Cardiac septum (tissue), 1 donor: ENCODE results near the gene SCTR. TPM values are rescaled to one million over a fixed set of nuclear protein-coding genes. Genes with fewer than 3 reads are reported as not detected.

Experiments
- DNase-seq: peaks from one replicate; pipeline ENCODE4 v3.0.0-alpha.2; 2020; ENCODE audit warnings: low spot score
- intact Hi-C: fragments of 100-400 bp; cut with DNase I; formaldehyde crosslinking; loops from one replicate; pipeline ENCODE4 v1.14.0; 2022
- total RNA-seq: library from RNA; stranded (reverse); fragmentation: NEBNext Ultra II Directional; extraction: Animal tissue kit (Norgen Biotek cat#: 25700); gene quantifications from one replicate; pipeline ENCODE4 v1.2.1, GENCODE V29; 2021
- donor health status: DM: no; HTN: no; CAD: no.

SCTR gene
- total RNA-seq, 1 donor from 2014 or later, result 0.59 TPM

DNA sequence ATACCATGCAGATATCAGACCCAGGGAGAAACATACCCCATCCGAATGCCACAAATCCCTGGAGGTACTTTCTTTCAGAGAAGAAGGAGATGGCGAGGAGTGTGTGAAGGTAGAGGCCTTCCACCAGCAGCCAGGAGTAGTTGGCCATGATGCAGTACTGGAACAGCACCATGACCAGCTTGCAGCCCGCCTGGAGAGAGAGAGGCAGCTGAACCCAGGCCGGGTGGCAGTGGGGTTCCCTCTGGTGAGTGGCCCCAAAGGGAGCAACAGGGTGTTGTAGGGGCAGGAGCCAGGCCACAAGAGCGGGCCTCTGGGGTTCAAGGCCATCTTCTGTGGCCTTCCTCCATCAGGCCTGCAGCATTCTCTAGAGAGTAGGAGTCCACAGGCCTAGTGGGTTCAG, 62.5 kb downstream of the SCTR start:
- intact Hi-C loops, result no loop called here
- DNase-seq, result no peak

DNA sequence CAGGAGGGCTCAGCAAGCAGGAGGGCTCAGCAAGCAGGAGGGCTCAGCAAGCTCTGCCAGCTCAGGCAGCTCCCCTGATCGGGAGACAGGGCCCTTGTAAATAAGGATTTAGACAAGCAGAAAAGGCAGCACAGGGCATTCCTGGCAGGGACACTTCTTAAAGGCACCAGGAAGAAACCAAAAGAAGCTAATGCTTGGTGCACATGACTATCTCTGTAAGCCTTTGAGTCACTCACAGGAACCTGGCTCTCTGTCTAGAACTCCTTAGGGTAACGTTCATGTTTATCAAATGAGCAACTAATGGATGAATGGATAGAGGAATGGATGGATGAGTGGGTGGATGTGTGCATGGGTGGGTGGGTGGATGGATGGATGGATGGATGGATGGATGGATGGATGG, 64.2 kb downstream of the SCTR start:
- intact Hi-C loops, result no loop called here

DNA sequence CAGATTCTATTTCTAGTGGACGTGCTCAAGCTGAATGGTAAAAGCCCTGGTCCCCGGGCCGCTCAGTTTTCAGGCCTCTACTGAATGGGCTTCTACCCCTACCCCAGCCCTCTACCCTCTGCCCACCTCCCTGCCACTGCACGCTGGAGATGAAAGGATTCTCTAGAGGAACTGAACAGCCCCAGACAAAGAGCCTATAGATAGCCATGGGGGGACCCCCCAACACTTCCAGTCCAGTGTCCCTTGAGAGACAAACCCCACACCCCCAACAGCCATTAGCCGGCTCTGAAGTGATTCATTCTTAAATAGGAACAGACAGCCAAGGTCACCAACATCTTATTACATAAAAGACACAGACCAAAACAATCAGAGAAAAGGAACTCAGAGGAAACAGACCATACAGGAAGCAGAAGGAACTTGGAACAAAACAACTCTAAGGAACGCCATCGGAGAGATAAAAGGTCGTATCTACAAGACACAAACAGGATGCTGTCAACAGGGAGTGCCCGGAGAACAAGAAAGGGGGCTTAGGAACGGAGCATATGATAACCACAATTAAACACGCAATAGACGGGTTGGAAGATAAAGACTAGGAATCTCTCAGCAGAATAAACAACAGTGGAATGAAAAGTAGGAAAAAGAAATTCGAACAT, 69.1 kb downstream of the SCTR start:
- no peak for DNase-seq
- intact Hi-C loops, result no loop called here

More for the DNA sequence above, 64.2 kb downstream of the SCTR start:
- no peak for DNase-seq

DNA sequence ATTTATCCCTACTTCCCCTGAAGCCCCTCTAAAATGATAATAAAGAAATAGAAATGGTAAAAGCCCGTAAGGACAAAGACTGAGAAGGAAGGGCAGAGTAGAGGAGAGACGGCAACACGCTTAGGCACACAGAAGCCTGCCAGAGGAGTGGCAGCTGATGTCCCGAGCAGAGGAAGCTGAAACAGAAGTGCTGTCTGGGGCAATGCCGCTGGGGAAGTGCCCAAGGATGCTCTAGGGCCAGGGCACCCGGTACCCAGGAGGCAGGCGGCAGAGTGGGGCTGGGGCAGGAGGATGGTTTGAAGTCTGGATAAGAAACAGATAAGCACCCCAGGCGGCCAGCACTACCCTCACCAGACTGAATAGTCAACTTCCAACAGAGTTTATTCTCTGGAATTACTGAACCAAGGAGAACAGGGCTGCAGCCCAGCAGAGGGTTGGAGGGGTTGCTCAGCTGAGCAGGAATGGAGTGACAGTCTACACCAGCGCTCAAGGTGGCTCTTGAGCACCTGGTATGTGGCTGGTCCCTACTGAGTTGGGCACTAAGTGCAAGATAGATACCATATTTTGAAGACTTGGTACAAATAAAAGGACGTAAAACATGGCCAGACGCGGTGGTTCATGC, 70.2 kb downstream of the SCTR start:
- no peak for DNase-seq
- intact Hi-C loops, result no loop called here

DNA sequence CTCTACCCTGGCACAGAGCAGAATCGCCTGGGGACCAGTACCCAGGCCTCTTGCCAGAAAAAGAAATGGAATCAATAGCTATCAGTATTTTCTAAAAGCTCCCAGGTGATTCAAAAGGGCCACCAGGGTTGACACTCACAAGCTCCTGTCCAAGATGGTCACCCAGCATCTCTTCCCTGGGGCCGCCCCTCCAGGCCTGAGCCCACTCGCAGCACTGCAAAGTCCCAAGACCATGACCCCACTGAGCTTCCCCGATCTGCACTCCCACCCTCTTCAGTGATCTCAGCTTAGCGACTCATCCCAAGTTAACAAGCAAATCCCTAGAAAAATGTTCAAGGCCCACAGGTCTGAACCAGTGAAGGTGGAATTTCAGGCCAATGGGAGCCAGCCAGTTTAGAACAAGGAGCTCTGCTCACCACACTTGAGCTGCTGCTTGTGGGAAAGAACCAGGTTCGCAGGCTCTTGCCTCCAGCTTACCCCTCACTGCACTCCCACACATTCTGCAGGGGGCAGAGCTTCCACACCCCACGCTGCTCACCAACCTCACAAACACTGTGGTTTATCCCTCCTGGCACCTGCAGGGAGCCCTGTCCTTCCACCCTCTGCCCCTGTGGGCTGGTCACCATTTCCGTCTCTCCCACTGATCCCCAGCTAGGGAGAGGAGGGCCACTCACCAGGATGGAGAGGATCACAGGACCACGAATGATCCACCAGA, 72.8 kb downstream of the SCTR start:
- intact Hi-C loops, result no loop called here
- no peak for DNase-seq

DNA sequence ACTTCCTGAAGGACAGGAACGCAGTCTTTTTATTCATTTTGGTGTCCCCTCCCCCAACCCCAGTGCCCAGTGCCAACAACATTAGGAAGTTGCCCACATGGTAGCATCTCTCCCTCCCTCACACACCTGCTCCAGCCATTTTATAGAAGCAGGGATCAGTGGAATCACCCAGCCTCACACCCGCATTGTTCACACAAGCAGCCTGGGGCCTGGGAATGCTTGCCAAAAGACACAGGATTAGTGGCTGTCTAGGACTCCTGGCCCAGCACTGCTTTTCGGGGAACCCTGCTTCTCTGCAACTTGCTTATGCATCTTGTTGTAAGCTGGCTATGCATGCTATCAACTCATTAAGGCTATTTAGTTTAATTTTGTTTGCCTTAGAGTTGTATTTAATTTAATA, 74.8 kb downstream of the SCTR start:
- intact Hi-C loops, result no loop called here
- DNase-seq, result no peak

DNA sequence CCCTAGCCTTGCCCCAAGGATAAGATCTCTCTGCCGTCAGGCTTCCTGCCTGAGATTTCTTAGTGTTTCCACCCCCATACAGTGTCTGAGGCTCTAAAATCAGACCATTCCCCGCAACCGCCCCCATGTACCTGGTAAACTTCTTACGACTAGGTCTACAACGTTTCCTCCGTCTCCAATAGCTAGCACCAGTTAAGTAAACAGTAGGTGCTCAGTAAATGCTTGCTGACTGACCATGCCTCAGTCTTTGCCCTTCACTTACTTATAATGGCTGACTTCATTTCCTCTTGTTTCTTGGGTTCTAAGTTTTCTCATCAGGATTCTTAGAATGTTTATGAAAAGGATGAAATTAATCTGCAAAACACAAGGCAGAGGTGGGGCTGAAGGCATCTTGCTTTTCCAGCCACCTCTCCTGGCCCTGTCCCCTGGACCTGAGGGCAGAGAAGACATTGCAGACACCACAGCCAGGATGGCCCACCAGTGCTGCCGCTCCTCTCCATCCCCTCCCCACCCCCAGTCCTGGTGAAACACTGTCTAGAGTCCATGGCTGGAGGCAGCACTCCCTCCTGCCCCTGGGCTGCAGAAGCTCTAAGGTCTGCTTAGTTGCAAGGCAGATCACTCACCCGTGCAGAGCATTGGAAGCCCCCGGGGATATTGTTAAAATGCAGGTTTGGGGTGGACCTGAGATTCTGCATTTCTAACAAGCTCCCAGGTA, 75.7 kb downstream of the SCTR start:
- intact Hi-C loops, result no loop called here
- DNase-seq, result no peak

DNA sequence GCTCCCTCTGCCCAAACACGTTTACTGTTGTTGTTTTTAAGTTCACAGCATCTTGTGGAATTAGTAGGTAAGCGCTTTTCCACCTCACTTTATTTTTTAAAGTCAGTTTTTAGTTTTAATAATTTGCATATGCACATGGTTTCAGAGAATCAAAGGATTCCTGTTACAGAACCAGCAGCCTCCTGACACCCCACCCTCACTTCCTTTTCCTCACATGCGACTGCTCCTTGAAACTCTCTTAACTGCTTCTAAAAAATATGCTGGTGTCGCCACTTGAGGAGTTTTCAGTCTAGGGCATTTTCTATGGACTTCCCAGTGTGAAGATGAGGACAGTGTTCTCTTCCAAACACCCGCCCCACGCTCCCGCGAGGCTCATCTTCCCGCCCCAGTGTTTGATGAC, 78.2 kb downstream of the SCTR start:
- no peak for DNase-seq

DNA sequence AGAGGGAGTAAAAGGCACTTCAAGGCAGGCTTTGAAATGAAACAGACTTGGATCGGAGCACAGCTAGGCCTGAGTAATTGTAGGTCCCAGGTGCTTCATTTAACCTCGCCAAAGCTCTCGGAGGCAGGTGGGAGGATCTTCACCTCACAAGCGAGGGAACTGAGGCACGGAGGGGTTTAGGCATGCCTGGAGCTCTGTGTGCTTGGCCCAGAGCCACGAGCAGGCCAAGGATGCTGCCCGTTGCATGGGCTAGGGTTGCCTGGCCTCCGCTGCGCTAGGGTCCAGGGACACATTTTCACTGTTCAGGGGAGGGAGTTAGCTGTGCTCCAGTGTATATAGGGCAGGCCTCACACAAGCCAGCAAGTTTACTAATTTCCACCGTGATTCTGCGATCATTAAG, 81.4 kb downstream of the SCTR start:
- no peak for DNase-seq
- intact Hi-C loops, result no loop called here

More for the DNA sequence above, 78.2 kb downstream of the SCTR start:
- intact Hi-C loops, result no loop called here

DNA sequence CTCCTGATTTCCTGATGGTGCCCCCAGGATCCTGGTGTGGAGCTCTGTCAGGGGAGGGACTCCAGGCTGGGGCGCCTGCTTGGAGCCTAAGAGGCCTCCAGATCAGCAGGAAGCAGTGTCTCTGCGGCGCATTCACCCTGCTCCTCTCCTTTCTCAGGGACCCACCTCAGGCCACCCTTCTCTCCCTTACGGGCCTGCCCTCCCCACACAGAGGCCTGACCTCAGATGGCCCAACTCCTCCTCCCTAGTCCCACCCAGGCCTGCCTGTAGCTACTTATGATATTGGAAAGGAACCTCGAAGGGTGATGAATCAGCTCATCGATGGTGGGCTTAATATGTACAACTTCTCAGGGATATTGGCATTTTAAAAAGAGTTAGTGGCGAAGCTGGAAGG, 82.1 kb downstream of the SCTR start:
- intact Hi-C loops, result no loop called here
- DNase-seq, result no peak

DNA sequence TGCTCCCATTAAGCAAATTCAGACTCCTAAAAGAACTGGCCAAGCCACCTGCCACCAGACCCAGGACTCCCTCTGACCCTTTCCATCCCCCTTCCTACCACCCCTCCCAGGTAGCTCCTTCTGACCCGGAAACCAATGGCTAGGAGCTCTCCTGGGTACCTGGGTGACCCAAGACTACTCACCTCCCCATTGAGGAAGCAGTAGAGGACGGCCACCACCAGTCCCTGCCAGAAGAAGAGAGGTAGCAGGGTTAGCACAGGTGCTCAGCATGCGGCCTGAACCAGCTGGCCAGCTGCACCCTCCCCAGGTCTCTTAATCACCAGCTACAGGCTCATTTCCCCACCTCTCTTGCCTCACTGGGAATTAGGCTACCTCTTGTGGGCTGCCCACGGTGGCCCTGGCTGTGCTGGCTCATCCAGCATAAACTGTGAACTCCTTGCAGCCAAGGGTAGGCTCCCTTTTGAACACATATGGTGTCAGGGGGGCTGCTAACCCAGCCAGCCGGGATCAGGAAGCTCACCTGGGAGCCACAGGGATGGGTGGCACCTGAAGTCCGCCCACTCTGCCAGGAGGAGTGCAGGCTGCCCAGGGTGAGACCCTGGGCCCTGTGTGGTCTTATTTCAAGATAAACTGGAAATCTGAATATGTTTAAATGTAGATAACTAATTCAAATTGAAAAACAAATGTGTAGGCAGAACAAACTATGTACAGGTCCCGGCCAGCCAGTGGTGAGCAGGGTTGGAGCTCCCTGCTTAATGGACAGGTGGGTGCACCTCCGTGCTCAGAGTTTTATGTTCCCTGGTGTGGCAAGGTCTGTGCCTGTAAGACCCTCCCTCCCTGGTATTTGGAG, 82.7 kb downstream of the SCTR start:
- DNase-seq, result no peak
- intact Hi-C loops, result no loop called here

DNA sequence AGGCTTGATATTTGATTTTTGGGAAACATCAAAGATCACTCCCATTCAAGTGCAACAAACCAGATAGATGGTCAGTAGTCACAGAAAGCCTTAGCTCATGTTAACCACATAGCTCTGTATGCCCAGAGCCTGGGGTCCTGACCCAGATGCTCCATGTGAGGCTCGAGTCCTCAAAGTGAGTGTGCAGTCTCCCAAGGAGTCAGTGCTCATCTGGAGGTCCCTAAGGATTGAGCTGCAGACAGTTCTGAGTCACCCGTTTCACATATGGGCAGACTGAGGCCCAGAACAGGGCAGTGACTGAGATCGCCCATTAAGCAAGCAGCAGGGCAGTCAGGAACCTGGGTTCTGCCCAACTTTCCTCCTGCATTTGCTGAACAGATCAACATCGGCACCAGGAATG, 83.4 kb downstream of the SCTR start:
- intact Hi-C loops, result no loop called here
- DNase-seq, result no peak

DNA sequence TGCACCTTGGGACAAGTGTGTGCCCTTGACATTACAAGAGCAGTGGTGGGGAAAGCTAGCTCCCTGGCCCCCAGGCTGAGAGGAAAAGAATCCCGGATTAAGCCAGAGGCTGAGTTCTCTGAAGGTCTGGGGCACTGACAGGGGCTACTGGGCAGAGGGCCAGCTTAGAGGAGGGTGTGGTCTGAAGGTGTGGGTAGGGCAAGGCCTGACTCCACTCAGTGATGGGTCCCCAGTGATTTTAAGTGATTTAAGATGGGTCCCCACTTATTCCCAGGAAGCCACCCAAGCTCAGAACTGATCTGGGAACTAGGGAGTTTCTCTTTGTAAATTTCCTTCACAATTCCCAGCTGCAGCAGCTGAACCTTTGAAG, 83.8 kb downstream of the SCTR start:
- intact Hi-C loops, result no loop called here
- no peak for DNase-seq

DNA sequence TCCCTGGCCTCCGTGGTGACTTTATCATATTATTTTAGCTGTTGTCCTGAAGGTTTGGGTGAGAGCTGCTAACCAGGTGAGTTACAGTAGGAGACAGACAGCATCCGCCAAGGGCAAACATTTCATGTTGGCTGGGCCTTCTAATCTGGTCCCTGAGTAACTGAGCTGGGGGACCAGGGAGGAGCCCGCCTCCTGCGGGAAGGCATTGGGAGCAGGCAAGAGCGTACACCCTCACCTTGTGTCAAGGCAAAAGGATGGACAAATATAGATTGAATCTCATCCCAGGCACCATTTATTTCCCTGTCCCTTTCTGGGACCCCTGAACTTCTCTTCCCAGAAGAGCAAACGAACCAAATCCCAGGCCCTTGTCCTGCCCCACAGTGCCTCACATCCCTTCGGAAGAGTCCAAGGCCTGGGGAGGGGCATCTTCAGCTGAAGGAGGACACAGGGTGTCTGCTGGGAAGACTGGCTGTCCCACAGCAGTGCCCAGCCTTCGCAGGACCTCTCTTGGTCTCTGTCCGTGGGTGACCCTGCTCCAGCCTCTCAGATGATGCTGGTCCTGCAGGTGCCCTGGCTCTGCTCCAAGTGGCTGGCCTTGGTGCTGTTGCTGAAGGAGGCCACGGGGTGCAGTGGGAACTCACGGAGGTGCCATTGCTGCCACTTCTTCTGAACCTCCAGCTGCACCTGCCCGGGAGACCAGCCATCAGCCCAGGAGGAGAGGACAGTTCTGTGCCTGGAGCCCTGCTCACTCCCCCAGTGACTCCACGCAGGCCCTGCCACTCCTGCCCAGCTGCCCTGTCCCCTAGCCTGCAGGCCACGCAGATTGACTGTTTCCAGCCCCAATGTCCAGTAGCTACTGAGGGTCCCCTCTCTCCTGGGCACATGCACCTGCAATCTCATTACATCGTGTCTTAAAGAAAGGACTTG, 84.4 kb downstream of the SCTR start:
- DNase-seq, result no peak
- intact Hi-C loops, result no loop called here

DNA sequence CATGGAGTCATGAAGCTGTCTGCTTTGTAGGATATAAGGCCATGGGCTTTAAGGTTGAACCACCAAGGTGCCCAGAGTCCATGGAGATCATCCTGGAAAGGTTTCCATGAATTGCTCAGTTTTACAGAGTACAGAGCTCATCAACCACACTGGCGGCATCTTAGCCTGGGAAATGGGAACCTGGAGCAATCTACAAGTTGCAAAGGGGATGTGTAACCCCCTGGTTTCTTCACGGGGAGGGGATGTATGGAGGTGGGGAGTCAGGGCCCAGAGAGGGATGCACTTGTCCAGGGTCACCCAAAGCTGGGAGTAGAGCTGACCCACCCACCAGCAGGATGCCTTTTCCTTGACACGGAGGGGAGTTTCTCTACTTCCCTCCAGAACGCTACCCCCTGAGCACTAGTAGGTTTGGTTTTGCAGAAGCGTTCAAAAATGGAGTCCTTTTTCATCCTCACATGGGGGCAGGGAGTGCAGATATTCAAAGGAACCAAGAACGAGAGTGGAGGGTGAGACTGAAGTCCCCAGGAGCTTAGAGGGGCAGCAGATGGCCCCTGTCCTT, 85.5 kb downstream of the SCTR start:
- intact Hi-C loops, result no loop called here
- DNase-seq, result no peak

DNA sequence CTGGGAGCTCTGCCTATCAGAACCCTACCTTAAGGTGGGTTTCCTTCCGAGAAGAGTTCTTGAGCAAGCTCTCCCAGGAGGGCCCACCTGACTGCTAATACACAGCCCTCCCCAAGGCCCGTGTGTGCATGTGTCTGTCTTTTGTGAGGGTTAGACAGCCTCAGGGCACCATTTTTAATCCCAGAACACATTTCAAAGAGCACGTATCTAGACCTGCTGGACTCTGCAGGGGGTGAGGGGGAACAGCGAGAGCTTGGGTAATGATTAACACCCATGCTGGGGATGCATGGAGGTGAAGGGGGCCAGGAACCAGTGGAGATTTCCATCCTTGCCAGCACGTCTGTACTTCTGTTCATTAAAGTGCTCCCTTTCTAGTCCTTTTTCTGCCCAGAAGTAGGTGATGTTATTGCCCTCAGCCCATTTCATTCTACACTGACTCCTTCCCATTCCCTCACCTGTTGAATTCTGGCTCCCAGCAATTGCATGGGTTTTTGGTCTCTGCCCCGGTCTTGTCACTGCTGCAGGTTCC, 86.1 kb downstream of the SCTR start:
- no peak for DNase-seq

DNA sequence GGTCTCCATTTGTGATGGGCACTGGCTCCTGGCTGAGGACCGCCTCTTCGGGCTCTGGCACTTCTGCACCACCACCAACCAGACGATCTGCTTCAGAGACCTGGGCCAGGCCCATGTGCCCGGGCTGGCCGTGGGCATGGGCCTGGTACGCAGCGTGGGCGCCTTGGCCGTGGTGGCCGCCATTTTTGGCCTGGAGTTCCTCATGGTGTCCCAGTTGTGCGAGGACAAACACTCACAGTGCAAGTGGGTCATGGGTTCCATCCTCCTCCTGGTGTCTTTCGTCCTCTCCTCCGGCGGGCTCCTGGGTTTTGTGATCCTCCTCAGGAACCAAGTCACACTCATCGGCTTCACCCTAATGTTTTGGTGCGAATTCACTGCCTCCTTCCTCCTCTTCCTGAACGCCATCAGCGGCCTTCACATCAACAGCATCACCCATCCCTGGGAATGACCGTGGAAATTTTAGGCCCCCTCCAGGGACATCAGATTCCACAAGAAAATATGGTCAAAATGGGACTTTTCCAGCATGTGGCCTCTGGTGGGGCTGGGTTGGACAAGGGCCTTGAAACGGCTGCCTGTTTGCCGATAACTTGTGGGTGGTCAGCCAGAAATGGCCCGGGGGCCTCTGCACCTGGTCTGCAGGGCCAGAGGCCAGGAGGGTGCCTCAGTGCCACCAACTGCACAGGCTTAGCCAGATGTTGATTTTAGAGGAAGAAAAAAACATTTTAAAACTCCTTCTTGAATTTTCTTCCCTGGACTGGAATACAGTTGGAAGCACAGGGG, 87.1 kb downstream of the SCTR start:
- intact Hi-C loops, result no loop called here
- no peak for DNase-seq

More for the DNA sequence above, 86.1 kb downstream of the SCTR start:
- intact Hi-C loops, result no loop called here
